Measurements from ENCODE around the gene SLC30A10.
"Not testable (repeated sequence)": the region's sequence is repeated elsewhere in the genome, so short reads cannot be mapped to it uniquely, and the experiment has no call there.

Gene SLC30A10

DNA sequence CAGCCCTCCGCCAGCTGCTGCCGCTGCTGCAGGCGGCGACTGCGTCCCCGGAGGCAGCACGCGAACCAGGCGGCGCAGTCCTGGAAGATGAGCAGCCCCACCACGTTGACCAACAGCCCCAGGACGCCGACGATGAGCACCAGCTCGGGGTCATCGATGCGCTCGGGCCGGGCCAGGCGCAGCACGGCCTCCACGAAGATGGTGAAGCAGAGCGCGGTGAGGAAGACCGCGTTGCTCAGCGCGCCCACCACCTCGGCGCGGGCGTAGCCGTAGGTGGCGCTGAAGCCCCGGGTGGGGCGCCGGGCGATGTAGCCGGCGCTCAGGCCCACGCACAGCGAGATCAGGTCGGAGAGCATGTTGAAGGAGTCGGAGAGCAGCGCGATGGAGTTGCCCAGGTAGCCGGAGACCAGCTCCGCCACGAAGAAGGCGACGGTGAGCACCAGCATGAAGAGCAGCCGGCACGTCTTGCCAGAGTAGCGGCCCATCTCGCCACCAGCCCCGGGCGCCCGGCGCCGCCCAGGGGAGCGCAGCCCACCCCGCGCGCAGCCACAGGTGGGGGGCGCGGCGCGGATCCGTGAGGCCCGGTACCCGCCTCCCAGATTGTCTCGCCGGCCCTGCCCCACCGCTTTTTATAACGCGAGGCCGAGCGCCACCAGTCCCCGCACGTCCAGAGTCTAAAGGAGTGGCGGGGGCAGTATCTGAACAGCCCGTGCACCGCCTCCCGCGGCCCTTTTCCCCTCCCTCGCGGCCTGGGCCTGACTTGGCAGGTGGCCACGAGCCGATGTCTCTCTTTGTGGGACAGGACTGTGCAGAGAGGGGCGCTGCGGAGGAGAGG, at the start of gene SLC30A10:
Gene SLC30A10 (minus strand): TSS at position 602 of the 835 bp plus-strand sequence. CDS start 117 bp downstream, at position 485.
- DNase-seq, result no peak

DNA sequence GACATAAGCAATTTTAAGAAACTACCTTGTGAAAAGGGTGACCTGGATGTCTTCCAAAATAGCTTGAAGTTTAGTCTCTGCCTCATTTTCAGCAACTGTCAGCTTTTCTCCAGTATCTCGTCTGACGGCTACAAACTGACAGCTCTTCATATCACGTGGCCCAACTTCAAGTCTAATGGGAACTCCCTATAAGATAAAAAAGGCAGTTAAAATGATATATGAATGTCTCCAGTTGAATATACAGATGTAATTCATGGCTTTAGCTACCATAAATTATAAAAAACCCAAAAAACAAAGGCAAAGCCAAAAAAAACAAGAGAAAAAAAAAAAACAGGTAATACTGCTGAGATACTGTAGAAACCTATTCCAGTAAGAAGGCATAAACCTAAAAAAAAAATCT, 44.9 kb upstream of the SLC30A10 start:
- DNase-seq, result no peak

DNA sequence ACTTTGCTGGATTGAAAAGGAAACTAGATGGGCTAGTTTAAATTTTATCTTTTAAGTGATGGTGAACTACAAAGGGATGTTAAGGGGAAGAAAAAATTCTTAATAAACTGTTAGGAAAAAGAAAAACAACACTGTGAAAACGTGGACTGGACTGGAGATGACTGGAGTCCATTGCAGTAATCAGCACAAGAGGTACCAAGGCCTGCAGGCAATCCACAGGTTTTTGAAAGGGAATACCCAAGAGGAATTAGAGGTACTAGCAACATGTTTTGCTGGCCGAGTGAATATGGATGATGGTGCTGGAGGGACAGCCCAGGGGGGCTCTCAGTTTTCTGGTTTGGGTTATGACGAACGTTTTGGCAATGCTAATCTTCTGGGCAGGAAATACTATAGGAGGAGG, 39.0 kb upstream of the SLC30A10 start:
- DNase-seq, result no peak

DNA sequence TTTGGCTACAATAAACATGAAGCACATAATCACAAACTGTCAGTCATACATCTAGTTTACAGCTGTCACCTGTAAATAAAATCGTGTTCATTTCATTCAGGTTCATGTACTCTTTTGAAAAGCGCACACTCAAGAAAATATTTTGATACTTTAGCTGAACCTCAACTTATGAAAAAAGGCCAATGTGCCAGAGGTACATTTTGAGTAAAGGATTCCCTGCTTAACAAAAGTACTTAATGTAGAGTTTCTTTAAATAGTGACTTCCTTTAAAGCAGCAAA, 37.7 kb upstream of the SLC30A10 start:
- no peak for DNase-seq

DNA sequence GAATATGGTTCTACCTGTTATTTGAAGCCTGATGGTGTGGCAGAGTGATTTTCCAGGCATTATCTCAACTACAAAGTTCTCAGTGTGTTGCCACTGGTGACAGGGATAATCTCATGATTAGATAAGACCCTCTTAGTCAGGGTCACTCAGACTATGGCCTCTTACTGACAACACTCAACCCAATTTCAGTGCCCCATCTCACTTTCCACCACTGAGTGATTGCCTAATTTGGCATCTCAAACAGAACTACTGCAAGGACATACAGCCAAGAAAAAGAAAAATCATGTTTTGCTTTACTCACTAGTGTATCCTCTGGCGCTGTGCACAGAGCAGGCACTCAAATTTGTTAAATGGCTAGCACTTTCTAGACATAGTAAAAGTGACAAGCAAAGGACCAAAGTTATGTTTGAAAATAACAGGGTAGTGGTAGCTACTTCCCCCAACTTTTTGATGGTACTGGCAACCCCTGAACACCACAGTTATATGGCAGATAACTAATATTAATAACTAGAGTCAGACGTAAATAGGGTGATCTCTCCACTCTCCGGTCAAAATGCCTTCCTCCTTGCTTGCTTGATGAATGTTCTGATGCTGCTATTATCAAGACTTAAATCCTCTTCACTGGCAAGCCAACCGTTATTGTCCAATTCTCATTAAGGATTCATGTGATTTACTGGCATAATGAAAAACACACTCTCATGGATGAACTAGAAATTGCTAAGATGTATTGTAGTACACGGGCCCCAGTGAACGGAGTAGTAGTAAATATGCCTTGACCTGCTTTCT, 37.1 kb upstream of the SLC30A10 start:
- DNase-seq, result no peak

DNA sequence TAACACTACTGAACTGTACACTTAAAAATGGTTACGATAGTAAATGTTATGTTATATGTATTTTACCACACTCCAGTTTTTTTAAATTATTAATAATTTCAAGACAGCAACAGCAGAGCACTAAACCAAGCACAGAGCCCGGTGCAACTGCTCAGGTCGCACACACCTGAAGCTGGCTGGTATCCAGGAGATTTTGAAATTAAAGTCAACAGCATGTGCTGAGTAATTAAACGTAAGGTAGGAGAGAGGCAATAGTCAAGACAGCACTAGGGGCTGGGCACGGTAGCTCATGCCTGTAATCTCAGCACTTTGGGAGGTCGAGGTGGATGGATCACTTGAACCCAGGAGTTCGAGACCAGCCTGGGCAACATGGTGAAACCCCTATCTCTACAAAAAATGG, 35.1 kb upstream of the SLC30A10 start:
- no peak for DNase-seq

DNA sequence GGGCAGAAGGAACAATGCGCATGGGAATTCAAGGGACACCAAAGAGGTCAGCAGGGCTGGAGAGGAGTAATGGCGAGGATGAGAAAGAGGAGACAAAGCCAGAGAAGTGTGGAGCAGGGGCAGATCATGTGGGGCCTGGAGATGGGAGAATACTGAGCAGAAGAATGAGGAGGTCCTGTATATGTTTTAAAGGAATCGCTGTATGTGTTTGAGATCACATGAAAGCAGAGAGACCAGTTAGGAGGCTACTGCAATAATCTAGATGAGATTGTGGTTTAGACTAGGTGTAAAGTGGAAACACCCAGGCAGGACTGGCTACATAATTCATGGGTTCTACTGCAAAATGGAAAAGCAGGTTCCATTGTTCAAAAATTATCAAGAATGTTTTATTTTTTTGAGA, 33.3 kb upstream of the SLC30A10 start:
- DNase-seq, result no peak

DNA sequence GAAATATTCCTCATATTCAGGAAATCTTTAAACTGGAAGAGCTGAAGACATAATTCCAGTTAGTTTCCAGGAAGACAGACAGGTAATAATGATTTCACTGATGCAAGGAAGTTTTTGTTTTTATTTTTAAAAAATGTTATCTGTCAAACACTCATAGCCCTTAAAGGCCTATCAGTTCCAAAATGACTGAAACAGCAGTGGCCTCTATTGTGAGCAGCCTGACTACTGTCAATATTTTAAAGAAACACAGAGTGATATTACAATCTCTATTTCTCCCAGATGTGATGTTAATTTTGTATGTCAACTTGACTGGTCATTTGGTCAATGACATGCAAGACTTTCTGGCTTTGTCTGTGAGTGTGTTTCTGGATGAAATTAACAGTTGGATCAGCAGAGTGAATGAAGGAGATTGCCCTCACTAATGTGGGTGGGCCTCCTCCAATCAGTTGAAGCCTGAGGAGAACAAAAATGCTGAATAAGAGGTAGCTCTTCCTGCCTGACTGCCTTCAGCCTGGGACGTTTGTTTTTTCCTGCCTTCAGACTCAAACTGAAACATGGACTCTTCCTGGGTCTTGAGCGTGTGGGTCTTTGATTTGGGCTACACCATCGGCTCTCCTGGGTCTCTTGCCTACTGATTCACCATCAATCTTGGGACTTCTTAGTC, 31.3 kb upstream of the SLC30A10 start:
- no peak for DNase-seq

DNA sequence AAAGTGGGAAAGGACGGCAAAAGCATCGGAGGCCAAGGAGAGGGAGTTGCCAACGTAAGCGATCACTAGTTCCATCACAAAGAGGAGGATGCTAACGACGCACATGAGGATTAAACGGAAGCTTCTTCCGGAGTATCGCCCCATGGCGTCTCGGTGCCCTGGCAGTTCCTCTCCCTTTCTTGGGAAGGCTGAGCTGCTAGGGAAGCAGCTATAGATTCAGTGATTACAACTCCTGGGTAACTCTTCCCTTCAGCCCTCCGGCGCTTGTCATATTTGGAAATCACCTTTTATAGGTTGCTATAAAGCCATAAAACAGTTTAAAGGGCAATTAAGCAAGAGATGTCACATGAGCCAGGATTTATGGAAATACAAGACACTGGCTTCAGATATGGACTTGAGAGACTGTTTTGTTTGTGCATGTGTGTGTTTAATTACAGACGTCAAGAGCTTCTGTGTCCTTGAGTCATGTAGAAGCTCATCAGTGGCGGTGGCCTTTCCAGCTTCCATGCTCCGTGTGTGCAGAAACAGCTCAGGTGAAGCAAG, 30.6 kb upstream of the SLC30A10 start:
- DNase-seq, result no peak

DNA sequence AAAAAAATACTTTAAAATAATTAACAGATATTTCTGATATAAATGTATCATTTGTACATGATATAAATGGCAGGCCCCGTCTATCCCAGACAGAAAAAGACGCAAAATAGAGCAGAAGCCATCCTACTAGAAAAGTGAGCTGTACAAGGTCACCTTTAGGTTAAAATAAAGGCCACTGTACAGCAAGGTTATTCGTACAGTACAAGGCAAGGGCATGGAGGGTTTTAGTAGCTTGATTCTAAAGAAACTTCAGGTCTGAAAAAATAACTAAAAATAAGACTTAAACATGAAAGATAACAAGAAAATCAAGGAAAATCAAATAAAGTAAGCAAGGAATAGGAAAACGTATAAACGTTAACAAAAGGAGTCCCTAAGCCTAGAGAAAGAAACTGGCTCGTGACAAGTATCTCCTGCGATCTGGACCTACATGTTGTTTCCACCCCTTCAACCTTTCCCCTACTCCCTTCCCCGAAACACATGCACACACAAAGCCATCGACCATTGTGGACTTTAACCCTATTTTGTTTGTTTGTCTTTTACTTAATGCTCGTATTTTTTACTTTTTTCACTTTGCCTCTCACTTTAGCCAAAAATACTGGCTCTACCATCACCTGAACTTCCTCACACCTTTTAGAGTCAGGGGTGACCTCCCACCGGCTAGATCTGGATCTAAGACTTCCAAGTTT, 26.5 kb upstream of the SLC30A10 start:
- DNase-seq, result no peak

DNA sequence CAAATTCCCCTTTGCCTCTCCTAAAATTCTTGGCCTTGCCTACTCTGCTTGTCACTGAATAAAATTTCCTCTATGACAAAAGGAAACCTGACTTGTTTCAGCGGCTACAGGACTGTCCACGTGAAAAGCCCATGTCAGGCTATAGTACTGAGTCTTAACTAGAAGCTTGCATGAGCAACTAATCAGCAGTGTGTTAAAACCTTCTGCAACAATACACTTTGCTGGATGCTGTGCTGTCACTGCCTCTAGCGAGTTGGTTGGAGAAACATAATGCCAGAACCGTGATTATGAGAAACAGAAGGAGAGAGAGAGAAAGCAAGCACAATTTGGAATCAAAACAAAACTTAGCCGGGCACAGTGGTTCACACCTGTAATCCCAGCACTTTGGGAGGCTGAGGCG, 25.7 kb upstream of the SLC30A10 start:
- DNase-seq, result no peak

DNA sequence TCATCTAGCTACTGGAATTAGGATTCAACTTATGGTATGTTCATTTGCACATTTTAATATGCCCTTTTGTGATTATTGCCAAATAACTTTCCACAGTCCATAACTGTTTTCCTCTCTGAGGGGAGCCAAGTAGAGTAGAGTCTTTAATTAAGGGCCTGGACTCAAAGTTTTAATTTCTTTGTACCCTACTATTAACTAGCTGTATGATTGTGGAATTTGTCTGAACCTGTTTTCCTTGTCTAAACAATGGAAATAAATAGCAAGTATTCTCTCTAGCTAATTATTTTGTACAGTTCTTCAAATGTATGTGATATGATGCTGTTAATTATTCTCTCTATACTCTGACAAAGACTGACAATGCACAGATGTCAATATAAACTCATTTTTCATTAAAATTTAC, 24.0 kb upstream of the SLC30A10 start:
- no peak for DNase-seq

DNA sequence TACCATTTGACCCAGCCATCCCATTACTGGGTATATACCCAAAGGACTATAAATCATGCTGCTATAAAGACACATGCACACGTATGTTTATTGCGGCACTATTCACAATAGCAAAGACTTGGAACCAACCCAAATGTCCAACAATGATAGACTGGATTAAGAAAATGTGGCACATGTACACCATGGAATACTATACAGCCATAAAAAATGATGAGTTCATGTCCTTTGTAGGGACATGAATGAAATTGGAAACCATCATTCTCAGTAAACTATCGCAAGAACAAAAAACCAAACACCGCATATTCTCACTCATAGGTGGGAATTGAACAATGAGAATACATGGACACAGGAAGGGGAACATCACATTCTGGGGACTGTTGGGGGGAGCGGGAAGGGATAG, 20.9 kb upstream of the SLC30A10 start:
- DNase-seq, result not testable (repeated sequence)

DNA sequence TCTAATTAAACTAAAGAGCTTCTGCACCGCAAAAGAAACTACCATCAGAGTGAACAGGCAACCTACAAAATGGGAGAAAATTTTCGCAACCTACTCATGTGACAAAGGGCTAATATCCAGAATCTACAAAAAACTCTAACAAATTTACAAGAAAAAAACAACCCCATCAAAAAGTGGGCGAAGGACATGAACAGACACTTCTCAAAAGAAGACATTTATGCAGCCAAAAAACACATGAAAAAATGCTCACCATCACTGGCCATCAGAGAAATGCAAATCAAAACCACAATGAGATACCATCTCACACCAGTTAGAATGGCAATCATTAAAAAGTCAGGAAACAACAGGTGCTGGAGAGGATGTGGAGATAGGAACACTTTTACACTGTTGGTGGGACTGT, 20.4 kb upstream of the SLC30A10 start:
- DNase-seq, result not testable (repeated sequence)

DNA sequence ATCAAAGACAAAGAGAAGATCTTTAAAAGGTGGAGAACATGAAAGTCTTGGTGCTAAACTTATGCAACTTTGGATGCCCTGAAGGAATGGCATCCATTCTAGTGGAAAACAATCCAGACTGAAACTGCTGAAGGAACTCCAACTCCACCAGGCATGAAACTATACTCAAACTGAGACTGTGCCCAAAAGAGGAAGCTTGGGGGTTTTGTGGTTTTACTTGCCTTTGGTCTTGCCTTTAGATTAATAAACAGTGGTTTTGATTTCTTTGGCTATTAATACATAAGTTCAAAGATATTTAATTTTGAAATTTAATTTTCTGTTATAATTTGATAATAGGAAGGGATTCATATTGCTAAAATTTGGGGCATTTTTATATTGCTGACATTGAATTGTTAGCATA, 17.4 kb upstream of the SLC30A10 start:
- DNase-seq, result no peak

DNA sequence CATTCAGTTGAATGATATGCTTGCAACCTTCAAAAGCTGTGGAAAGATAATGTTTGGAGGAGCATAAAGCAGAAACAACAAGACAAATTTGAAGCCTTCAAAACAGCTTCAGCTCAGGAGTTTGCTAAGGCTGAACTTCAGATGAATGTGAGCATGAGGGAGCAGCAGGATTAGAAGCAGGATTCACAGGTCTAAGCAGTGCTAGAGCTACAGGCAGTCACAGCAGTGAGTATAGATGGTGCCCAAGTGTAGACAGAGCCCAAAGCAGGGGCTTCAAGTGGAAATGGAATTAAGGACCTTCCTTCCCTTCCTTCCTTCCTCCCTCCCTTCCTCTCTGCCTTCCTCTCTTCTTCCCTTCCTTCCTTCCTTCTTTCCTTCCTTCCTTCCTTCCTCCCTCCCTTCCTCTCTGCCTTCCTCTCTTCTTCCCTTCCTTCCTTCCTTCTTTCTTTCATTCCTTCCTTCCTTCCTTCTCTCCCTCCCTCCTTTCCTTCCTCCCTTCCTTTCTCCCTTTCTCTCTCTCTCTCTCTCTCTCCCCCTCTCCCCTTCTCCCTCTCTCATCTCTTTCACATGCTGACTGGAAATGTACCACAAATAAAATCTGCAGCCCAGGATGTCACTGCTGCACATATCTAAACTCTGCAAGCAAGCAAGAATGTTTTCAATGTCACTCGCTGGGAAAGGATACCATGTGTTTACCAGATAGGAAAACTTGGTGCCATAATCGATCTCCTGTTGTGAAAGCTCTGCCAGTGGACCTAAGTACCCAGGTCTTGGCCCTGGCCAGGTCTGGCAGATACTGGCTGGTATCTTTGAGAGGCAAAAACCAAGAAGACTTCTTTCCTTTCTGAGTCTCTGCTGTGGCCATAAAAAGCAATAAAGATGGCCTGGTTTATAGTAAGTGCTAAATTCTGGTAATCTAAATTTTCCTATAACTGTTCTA, 13.1 kb upstream of the SLC30A10 start:
- no peak for DNase-seq

DNA sequence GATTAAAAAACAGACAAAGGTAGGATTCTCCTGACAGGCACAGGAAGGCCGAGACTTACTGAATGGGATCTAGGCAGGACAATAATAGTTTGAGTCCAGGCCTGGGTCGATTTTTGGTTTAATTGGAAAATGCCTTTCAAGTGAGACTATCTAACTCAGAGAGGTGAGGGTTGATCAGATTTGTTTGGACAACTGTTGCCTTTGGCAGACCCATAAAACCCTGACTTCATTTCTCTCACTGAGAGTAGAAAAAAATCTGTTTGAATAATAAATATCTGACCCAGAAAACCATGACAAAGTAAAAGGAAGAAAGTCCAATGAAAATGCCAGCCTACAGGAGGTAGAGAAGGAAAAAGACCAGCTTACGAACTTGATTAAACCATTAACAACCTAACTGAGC, 12.3 kb upstream of the SLC30A10 start:
- no peak for DNase-seq

DNA sequence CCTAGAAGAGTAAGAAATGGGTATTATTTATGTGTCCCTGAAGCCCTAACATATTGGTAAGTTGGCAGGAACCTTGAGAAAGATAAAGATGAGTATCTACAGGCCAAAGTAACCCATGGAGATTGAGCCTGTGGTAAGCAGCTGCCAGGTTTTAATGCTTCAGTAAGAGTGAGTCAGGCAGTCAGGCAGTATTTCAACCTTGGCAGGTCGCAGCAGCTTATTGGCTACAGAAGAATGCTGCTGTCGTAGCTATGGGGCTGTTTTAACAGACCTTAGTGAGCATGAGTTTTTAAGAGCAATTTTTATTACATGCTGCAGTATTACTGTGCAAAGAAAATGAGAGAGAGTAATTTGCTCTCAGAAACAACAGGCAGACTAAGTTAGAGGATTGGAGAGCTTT, 10.3 kb upstream of the SLC30A10 start:
- no peak for DNase-seq

DNA sequence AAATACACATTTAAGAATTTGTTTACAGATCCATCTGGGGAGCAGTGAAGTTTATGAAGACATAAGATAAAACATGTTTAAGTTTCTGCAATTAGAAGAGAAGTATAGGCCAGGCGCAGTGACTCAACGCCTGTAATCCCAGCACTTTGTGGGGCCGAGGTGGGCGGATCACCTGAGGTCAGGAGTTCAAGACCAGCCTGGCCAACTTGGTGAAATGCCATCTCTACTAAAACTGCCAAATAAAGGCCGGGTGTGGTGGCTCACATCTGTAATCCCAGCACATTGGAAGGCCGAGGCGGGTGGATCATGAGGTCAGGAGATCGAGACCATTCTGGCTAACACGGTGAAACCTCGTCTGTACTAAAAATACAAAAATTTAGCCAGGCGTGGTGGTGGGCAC, 5.4 kb upstream of the SLC30A10 start:
- DNase-seq, result not testable (repeated sequence)

DNA sequence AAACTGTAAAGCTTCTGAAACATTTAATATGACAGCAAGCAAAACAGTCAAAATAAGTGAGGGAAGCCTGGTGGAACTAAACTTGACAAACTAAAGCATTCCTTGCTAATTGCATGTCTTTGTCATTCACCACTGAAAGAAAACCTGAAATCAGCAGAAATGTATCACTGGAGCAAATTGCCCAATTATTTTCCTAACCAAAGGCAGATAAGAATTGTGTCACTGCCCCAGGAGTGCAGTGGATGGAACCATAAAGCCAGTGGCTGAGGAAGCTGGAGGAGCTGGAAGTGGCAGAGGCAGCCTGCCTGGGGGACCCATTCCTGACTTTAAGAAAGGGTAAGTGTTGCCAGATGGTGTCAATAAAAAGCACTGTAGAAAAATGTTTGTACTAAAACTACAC, 2.7 kb upstream of the SLC30A10 start:
- no peak for DNase-seq

DNA sequence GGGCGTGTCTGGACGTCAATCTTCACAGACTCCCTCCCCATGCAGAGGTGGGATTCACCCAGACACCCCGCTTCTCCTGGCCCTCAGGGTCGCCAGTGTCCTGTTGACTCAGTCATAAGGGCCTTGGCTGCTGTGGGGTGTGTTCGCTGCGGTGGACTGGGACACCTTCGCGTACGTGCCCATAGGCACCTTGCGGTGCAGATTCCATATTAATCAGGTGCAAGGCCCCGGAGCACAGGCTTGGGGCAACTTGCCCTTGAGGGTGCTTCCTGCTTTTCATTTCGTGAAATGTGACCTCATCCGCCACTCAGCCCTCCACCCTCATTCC, 398 bp upstream of the SLC30A10 start:
- DNase-seq, result no peak

DNA sequence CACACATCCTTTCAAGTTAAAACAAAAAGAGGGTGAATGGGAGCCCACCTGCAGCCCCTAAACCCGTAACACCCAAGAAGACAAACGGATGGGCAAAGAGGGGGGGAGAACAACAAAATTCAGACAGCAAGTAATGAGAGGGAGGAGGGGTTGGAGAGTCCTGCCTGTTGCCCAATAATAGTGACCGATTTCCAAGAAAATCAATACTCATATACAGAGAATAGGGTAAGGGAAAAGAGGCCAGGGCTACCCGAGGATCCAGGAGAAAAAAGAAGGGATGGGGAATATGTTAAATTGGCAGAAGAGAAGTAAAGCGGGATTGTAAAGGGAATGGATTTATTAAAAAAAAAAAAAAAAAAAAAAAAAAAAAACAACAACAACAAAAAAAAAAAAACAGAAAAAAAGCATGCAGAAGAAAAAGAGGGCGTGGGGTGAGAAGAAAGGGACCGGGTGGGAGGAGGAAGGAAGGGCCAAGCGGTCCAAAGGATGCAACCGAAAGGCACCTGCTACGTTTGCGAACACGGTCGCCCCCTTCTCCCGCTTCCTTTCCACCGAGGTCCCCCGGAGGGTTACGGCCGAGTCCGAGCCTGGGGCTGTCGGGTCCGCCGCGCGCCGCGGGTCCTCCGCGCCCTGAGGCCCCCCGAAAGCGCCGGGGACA, 930 bp downstream of the SLC30A10 start:
- DNase-seq, result no peak

Data from CD4-positive, alpha-beta T cell treated with Interleukin-4 for 4 hours (primary cell).